Astrocyte (in vitro differentiated cells and primary cell): Measurements from ENCODE around the gene IRF2.

ENCODE experiments used
- EZH2 ChIP-seq: IDR thresholded peaks from 2 replicates; pipeline ENCODE4 v1.6.1; 2012; ENCODE audit warnings: mild to moderate bottlenecking, low read length, inconsistent platforms; ENCODE audit not compliant: insufficient read depth
- TF ChIP-seq, protein P1 (sequence below): IDR thresholded peaks from 2 replicates; pipeline ENCODE4 v1.5.1; 2011; ENCODE audit warnings: low read depth, mild to moderate bottlenecking, inconsistent platforms, low read length, moderate library complexity; ENCODE audit not compliant: insufficient read depth

DNA sequence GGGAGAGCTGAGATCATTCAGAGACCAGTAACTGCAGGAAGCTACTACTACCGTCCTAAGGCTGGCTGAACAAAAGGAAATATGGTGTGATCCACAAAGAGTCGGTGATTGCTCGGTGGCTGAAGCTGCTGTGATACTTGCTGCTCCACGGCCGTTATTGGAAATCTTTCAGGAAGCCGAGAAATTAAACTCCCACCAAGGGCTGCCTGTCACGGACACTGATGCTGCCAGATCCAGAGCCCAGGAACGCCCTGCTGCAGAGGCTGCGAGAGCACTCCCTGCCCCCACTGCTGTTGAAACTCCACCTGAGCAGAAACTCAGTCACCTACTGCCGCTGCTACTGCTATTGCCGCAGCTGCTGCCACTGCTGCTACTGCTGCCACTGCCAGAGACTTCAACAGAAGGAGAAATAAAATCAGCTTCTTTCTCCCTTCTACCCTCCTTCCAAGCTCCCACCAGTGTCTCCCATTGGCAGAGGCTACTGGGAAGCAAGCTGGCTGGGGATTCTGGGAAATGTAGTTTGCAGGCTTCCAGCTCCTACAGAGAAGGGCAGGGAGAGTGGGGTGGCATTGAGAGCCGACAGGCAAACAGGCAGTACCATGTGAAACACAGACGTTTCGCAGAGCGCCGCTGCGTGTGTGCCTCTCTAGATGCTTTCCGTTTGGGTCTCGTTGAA, 130.7 kb downstream of the IRF2 start:
- no peak for TF ChIP-seq EZH2
- TF ChIP-seq, protein P1, sequence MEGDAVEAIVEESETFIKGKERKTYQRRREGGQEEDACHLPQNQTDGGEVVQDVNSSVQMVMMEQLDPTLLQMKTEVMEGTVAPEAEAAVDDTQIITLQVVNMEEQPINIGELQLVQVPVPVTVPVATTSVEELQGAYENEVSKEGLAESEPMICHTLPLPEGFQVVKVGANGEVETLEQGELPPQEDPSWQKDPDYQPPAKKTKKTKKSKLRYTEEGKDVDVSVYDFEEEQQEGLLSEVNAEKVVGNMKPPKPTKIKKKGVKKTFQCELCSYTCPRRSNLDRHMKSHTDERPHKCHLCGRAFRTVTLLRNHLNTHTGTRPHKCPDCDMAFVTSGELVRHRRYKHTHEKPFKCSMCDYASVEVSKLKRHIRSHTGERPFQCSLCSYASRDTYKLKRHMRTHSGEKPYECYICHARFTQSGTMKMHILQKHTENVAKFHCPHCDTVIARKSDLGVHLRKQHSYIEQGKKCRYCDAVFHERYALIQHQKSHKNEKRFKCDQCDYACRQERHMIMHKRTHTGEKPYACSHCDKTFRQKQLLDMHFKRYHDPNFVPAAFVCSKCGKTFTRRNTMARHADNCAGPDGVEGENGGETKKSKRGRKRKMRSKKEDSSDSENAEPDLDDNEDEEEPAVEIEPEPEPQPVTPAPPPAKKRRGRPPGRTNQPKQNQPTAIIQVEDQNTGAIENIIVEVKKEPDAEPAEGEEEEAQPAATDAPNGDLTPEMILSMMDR: no peak
